NCI-H146 treated with DMSO at 0.1 percent for 48 hours (cell line): ENCODE data around the gene INTS1.

ENCODE experiments used
- DNase-seq: peaks from one replicate; lab custom pipeline; 2025; ENCODE audit not compliant: unreplicated experiment; lab: John Stamatoyannopoulos, UW

INTS1 gene

DNA sequence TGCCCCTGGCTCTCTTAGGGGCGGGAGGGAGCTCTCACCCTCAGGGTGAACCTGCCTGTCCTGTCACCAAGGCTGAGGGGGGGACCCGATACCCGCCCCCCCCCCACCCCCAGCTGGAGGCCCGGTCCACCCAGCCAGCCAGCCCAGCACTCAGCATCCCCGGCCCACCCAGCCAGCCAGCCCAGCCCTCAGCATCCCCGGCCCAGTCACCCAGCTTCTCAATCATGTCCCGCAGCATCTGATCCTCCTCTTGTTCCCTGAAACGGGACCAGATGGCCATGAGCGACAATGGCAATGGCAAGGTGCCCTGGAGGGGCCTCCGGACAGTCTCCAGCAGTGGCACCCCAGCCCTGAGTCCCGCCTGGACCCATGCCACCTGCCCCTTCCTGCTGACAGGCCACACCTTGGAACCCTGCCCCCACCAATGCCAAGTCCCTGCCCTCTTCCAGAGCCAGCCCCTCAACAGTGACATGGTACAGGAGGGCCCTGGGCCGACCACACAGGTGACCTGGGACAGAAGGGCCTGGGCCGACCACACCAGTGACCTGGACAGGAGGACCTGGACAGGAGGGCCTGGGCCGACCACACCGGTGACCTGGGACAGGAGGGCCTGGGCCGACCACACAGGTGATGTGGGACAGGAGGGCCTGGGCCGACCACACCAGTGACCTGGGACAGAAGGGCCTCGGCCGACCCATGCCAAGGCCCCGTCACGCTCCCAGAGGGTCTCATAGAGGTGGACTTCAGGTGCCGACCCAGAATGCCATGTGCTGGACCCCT lies 69.1 kb downstream of the INTS1 start:
- no peak for DNase-seq

DNA sequence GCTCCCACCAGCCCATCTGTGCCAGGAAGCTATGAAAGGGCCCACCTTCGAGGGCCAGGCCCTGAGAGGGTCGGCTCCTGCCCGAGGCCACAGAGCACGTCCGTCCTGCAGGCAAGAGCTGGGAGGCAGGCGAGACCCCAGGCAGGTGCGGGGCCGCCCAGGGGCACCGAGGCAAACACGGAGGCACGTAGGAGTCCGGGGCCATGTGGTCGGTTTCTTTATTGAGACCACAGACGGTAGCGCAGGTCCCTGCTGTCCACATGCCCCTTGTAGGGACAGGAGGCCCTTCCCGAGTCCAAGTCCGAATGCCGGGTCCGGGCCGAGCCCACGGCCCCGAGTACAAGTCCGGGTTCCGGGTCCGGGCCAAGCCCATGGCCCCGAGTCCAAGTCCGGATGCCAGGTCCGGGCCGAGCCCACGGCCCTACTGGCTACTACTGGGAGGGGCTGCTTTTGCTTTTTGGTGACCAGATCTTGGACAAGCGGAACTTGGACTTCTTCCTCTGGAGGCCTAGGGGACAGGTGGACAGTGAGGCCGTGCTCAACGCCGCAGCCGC lies 69.9 kb downstream of the INTS1 start:
- no peak for DNase-seq

DNA sequence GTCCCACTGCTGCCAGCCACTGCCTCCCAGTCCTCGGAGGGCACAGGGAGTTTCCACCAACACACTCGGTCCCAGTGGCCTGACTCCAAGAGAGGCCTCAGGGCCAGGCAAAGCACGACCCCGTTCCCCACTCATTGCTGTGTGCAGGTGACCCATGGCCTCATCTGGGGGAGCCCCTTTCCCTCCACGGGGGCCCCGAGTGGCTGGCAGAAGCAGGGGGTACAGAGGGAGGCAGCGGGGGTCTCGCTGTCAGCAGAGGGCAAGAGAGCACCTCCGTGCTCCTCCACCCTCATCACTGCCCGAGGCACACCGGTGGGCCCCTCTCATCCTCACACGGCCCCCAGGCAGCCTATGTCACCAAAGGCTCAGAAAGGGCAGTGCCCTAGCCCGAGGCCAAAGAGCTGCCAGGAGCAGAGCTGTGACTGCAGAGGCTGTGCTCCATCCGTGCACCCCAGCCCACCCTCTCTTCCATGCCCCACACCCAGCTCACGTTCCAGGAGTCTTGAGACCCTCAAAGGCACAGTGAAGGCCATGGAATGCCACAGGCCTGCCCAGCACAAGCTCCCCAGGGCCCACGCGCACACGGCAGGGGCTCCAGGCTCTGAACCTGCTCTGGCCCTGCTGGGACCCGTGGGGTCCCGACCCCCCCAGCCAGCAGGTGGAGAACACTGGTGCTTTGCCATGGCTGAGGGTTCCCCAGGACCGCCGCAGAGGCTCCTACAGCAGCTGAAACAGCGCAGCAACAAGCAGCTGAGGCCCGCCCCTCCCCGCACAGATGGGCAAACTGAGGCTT lies 70.9 kb downstream of the INTS1 start:
- no peak for DNase-seq

DNA sequence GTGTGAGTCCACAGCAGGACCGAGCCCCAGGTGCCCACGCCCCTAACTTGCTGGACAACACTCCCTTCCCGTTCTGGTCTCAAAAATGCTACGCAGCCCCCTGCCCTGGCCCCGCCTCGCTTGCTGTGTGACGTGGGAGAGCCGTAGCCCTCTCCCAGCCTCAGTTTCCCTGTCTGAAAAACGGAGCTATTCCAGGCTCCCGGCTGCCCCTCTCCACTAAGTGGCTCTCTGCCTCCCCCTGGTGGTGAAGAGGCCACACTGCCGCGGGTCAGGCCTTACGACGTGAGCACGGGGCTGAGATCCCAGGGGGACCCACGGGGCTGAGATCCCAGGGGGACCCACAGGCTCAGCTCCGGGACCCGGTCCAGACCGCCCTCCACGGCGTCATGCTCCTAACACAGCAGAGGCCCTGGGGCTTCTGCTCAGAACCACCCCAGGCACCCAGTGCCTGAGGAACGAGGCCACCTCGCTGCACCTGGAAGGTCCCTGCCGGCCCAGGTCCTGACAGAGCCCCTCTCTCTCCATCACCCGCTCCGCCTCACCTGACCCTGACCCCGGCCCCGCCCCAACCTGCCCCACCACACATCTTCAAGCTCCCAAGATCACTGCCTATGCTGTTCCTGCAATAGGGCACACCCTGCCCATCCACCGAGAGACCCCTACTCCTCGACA lies 71.6 kb downstream of the INTS1 start:
- no peak for DNase-seq

DNA sequence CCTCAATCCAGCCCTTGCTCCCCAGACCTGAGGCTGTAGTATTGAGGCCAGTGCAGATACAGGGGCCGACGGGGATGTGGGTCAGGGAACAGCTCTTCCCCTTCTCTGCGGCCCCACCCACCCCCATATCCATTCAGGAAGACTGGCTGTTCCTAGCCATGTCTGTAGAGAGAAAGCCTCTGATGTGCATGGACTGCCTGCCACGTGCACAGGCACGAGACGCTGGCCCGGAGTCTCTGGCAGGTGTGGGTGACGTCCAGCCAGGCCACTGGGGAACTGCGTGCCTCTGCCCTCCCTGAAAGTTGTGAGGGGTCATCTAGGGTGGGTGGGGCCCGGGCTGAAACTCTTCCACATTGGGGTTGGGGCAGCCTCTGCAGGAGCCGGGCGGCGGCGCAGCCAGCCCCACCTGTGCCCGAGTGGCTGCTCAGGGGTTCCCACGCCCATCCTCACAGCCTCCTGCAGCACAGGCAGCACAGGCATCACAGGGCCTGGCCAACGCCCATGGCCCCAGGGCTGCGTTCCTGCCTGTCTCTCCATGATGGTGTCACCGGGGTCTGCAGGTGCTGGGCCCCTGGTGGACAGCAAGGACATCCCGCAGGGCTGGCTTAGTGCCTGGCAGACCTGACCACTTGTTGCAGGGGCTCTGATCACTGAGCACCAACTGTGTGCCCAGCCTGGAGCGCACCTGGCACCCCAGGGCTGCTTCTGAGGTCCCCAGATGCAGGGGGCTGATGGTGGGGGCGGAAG lies 72.4 kb downstream of the INTS1 start:
- peak; percentile 32 for DNase-seq

DNA sequence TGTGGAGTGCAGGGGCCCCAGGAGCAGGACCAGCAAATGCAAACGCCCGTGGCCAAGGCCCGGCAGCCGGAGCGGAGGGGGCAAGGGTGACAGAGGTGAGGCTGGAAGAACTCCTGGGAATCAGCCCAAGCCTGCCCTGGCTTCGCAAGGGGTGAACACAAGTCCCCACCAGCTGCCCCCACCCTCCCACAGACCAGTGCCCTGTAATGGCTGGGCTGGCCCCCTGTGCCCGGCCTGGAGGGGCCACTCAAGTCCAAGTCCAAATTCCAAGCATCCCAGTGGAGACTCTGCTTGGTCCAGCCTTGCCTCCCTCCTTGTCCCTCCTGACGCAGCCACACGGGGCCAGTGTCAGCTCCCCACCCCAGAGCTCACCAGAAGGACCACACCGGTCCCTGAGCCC lies 73.0 kb downstream of the INTS1 start:
- no peak for DNase-seq

DNA sequence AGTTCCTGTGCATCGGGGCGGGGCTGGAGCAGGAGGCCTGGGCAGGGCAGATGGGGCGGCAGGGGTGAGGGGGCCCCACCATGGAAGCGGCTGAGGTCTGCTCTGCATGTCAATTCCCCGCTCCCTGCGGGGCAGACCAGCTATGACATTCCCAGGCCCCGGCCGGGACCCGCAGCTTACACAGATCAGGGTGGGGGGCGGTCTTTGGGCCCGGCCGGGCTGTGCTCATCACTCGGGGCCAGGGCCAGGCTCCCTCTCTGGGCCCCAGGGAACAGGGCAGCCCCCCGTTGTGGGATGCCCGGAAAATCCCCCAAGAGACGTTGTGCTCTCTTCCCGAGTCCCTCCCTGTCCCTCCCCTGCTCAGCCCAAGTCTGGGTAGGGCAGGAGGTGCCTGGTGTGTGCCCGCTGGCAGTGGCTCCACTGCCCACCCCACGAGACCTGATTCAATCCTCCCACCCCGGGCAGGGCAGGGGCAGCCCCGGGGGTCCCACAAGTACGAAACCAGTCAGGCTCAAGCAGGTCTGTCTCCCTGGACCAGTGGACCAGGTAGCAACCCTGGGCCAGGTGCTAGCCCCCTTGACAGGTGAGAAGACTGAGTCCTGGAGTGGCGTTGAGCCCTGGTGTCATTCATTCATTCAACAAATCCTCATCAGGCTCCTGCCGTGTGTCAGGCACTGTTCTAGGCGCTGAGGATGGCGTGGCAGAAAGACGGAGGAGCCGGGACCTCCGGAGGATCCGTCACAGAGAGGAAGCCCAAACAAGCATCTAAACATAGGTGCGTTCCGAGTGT lies 73.9 kb downstream of the INTS1 start:
- DNase-seq, result no peak

DNA sequence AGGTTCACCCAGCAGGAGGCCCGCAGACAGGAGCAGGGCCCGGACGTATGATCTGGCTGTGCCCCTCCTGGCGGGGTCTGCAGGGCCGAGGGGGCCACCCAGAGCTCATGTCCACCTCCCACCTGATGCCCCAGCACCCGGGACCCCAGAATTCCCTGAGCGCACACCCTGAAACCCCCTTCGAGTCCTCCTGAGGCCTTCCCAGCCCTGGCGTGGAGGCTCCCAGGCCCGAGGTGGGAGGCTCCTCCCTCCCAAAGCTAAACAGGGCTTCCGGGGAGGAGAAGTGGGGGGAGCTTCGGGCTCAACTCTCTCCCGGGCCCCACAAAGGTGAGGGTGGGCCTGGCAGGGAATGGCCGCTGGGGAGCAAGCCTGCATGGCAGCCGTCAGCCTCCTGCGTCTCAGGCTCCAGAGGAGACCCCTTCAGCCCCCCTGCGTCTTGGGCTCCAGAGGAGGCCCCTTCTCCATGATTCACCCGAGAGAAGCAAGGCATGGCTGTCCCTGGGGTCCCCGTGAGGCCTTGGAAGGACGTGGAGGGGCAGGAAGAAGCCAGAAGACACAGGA lies 75.2 kb downstream of the INTS1 start:
- DNase-seq, result no peak

DNA sequence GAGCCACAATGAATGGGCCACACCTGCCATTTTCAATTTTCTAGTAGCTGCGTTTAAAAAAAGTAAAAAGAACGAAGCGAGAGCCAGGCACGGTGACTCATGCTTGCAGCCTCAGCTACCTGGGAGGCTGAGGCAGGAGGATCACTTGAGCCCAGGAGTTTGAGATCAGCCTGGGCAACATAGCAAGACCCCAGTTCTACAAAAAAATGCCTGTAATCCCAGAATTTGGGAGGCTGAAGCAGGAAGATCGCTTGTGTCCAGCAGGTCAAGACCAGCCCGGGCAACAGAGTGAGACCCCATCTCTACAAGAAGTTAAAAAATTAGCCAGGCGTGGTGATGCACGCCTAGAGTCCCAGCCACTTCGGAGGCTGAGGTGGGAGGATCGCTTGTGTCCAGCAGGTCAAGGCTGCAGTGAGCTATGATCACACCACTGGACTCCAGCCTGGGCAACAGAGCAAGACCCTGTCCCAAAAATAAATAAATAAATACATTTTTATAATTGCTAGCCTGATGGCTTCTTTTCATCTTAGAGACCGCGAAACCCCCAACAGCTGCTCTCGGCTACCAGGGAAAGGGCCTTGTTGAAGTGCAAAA lies 77.0 kb downstream of the INTS1 start:
- DNase-seq, result no peak

DNA sequence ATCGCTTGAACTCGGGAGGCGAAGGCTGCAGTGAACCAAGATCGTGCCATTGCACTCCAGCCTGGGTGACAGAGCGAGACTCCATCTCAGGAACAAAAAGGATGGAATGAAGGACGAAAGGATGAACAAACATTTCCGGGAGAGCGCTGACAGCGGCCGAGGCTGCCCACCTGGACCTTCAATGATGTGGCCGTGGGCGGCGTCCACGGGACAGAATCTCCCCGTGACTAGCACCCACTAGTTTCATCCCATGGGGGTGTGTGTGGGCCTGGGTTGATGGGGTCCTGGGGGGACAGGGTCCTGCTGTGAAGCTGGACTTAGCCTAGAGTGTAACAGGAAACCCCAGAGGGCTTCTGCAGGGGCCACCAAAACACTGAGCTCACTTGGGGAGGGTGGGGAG lies 77.7 kb downstream of the INTS1 start:
- DNase-seq, result no peak

DNA sequence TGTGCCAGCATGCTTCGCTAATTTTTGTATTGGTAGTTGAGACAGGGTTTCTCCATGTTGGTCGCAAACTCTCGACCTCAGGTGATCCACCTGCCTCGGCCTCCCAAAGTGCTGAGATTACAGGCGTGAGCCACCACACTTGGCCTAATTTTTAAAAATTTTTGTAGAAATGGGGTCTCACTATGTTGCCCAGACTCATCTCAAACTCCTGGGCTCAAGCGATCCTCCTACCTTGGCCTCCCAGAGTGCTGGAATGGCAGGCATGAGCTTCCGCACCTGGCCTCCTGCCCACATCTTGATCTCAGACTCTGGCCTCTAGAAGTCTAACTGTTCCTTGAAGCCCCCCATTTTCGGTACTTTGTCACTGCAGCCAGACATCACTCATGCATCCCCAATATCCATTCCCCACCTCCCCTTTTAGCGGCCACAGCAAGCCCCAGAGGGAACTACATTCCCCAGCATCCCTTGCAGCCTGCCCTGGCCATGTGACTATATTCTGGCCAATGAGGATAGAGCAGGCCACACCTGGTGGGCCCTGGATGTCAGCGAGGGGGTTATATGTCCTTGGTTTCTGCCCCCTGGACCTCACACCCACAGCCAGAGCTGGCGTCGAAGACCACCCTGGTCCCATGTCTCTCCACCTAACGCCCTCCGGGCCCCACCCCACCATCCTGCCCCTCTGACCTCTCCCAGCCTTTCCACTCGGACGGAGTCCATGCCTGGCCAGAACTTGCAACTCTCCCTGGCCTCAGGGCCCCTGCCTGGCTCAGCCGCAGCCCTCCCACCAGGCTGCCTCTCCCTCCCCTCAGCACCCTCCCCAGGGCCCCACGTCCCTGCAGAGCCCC lies 78.7 kb downstream of the INTS1 start:
- no peak for DNase-seq

DNA sequence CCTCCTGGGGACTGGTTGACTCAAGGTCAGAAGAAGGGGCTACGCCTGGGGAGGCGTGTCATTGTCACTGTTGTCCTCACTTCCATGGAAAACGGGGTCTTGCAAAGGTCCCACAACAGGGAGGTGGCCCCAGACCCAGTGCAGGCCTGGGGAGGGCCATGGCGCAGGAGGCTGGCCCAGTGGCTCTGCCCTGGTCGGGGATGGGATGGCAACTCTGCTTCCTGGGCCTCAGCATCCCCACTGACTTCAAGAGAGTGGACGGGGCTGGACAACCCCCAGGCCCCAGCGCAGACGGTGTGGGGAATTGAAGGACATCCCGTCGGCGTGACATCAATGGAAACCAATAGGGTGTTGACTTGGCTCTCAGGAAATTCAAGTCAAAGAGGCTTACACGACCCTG lies 80.1 kb downstream of the INTS1 start:
- no peak for DNase-seq

DNA sequence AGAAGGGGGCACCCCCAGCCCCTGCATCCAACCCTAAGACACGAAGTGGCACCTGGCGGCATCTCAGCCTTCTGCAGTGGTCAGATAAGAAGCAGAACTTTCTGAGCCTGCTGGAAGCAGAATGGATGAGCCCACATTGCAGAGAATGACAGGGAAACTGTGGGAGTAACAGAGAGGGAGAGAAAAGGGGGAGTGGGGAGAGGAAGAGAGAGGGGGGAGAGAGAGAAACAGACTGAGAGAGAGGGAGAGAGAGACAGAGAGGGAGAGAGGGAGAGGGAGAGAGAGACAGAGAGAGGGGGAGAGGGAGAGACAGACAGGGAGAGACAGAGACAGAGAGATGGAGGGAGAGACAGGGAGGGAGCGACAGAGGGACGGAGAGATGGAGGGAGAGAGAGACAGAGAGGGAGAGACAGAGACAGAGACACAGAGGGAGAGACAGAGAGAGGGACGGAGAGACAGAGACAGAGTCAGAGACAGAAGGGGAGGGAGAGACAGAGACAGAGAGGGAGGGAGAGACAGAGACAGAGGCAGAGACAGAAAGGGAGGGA lies 80.9 kb downstream of the INTS1 start:
- DNase-seq, result no peak

DNA sequence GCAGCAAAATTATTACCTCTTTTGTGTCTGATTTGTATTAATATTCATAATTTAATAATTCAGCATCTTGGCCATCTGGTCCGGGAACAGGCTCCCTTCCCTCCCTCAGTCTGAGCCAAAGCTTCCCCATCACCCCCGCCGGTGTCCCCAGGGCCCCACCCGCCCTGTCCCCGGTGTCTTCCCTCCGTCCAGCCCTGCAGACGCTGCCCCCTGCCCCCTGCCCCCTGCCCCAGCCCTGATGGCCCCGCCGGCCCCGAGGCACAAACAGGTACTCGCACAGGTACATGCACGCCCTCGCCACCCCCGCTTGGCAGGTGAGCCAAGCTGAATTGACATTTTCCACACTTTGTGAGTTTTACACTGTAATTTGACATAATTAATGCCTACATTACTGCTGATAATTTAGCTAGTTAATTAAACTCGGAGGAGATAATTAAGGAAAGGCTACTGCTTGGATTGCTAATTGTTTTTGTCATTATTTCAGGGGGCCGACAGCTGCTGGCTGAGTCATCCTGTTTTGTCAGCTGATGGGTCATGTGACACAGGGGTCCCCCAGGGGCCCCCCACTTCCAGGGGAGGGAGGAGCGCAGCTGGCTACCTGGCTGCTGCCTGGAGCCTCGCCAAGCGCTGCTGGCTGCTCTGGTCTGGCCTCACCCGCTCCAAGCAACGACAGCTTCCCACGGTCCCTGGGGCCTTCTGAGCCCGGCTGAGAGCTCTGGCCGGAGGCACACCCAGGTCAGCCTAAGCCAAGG lies 81.5 kb downstream of the INTS1 start:
- DNase-seq, result peak; percentile 84

DNA sequence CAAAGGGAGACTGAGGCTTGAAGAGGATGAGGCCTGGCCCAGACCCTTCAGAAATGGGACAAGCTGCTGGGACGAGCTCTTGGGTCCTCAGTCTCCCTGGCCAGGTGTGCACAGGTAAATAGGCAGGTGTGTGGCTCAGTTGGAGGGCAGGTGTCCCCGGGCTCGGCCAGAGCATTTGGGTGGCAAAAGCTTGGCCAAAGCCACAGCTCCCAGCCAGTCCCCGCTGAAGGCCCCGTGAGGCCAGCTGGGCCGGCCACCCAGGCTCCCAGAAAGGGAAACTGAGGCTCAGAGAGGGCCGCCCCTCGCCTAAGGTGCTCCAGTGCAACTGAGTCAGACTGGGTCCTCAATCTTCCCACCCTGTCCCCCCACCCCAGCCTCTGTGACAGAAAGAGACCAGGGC lies 82.2 kb downstream of the INTS1 start:
- no peak for DNase-seq

DNA sequence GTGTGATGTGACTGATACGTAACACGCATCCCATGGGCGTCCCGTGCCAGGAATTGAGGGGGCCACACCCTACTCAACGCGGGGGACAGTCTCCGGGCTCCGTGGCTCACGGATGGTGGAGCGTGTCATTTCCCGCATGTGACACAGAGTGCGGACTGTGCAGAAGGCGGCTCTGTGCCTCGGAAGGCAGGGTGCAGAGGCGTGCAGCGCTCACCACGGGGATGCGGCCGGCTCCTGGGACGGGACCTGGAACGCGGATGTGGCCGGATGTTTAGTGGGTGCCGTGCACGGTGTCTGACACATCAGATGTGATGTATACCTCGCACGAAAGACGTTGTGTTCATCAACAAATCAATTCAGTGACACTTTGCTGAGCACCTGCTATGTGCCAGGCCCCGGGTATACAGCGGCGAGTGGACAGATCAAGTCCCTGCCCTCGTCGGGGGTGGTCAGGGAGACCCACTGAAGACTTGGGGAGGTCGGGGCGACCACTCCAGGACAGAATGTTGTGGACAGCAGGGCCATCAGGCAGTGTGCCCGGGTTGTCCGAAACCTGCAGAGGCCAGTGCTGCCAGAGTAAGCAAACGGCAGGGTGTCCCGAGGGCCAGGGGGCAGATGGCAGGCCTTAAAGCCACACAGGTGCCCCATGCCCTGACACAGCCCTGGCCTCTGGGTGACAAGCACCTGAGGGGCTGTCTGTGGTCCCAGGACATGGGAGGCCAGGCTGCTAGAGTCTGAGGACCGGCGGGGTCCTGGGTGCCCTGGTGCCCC lies 83.0 kb downstream of the INTS1 start:
- no peak for DNase-seq
